SK-N-MC (cell line): ENCODE data around the gene ZBED1.

ENCODE experiments used
- DNase-seq: peaks from one replicate; pipeline ENCODE4 v3.0.0-alpha.2; 2011; ENCODE audit warnings: low read depth, low spot score
- H3K27ac ChIP-seq: fragments of 200-600 bp; sonication (generic); 2 replicates; pipeline ENCODE4 v1.5.1; 2016; ENCODE audit warnings: mixed run types
- H3K36me3 ChIP-seq: fragments of 200-600 bp; sonication (generic); 2 replicates; pipeline ENCODE4 v1.6.1; 2017; ENCODE audit warnings: antibody characterized with exemption, low read length, mixed read lengths; ENCODE audit not compliant: insufficient read depth
- H3K4me3 ChIP-seq: fragments of 200-600 bp; sonication (generic); 2 replicates; pipeline ENCODE4 v1.5.1; 2016
- H3K9ac ChIP-seq: fragments of 200-600 bp; sonication (generic); 2 replicates; pipeline ENCODE4 v1.8.0; 2017; ENCODE audit warnings: mixed run types, mixed read lengths; ENCODE audit not compliant: insufficient read length
- H3K9me3 ChIP-seq: fragments of 200-600 bp; sonication (generic); 2 replicates; pipeline ENCODE4 v1.6.1; 2017; ENCODE audit warnings: low read depth, mild to moderate bottlenecking, antibody characterized with exemption, low read length, moderate library complexity, mixed read lengths
- EZH2 ChIP-seq: fragments of 200-600 bp; sonication (generic); IDR thresholded peaks from one replicate; pipeline ENCODE4 v1.6.1; 2017; ENCODE audit warnings: antibody characterized with exemption
- FOXP2 ChIP-seq: optimal IDR thresholded peaks from 2 replicates; pipeline ENCODE3; 2011; ENCODE audit warnings: mild to moderate bottlenecking, moderate library complexity; ENCODE audit not compliant: insufficient read depth; ENCODE audit errors: extremely low read length, control extremely low read depth
- POLR2AphosphoS5 ChIP-seq: IDR thresholded peaks from 2 replicates; pipeline ENCODE4 v1.6.1; 2012; ENCODE audit warnings: mild to moderate bottlenecking, low read depth, low read length, borderline replicate concordance

The ZBED1 gene

GRCh38 chrX:2502668-2503519 lies 2.1 kb upstream of the ZBED1 start:
- no peak overlapping the region for H3K4me3 ChIP-seq
- no peak overlapping the region for H3K9ac ChIP-seq
- no peaks in the 10 kb centered on the region for H3K9me3 ChIP-seq
- no peak for TF ChIP-seq FOXP2
- TF ChIP-seq POLR2AphosphoS5: no peak
- TF ChIP-seq EZH2: no peak
- DNase-seq: no peak
- peaks cover 1% of the 10 kb centered on the region; the same call in 1 of the 2 replicates for H3K36me3 ChIP-seq
- H3K27ac ChIP-seq: 0 out of 2 replicates have a peak overlapping the region, but pooled peaks have one; percentile 54

GRCh38 chrX:2502120-2502667 lies 1.4 kb upstream of the ZBED1 start:
- Histone ChIP-seq H3K4me3 (no peak overlapping the region), H3K27ac (0 out of 2 replicates have a peak overlapping the region, but pooled peaks have one; percentile 54), H3K9ac (no peak overlapping the region), H3K9me3 (no peaks in the 10 kb centered on the region), H3K36me3 (peaks cover 6% of the 10 kb centered on the region; the same call in 1 of the 2 replicates)
- no peak for DNase-seq
- TF ChIP-seq EZH2 (no peak), FOXP2 (no peak), POLR2AphosphoS5 (no peak)

- Histone ChIP-seq H3K9ac (no peak overlapping the region), H3K36me3 (peaks cover 6% of the 10 kb centered on the region; the same call in 1 of the 2 replicates), H3K4me3 (no peak overlapping the region; the same call in 1 of the 2 replicates), H3K9me3 (no peaks in the 10 kb centered on the region), H3K27ac (no peak overlapping the region)
- TF ChIP-seq EZH2 (no peak), FOXP2 (no peak), POLR2AphosphoS5 (no peak)
- DNase-seq: no peak
Observed at GRCh38 chrX:2501559-2502102, 855 bp upstream of the ZBED1 start.

DNA sequence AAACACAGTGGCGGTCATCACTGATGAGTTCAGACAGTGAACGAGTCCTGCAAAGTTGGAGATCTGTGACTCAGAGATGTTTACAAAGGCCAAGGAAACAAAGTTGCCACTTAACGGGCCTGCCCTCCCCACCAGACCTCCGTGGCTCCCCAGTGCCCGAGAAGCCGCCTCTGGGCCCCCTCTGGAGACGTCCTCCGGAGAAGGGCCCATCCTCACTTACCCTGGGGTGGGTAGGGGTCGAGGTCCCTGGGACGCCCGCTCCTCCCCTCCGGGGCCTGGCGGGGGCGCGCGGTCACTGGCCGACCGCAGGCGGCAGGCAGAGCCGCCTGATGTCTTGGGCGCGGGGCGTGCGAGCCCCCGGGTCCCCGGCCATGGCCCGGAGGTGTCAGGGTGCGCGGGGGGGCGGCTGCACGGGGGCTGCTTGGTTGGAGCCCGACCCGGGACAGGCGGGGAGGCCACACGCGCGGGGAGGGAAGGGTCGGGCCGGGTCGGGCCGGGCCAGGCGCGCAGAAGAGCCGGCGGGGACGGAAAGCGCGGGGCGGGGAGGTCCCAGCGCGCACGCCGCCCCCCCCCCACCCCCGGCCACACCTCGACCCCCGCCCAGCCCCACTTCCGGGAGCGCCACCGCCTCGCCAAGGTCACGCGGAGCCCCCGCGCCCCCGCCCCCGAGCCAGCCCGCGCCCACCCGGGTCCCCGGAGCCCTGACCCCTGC lies 529 bp downstream of the ZBED1 start:
- DNase-seq: no peak
- H3K27ac ChIP-seq: peak overlapping the region; percentile 54; the same call in 1 of the 2 replicates

GRCh38 chrX:2499507-2499906 lies 1.3 kb downstream of the ZBED1 start:
- Histone ChIP-seq H3K4me3 (peak overlapping the region; percentile 90), H3K9ac (peak overlapping the region; percentile 86), H3K36me3 (peaks cover 10% of the 10 kb centered on the region), H3K9me3 (no peaks in the 10 kb centered on the region), H3K27ac (peak overlapping the region; percentile 88)
- TF ChIP-seq EZH2 (no peak), POLR2AphosphoS5 (no peak), FOXP2 (no peak)
- no peak for DNase-seq

More for the DNA sequence above, 529 bp downstream of the ZBED1 start:
- TF ChIP-seq FOXP2 (no peak), POLR2AphosphoS5 (no peak)
- H3K9me3 ChIP-seq: no peaks in the 10 kb centered on the region
- H3K4me3 ChIP-seq: peak overlapping the region; percentile 90
- peak overlapping the region; percentile 86 for H3K9ac ChIP-seq
- H3K36me3 ChIP-seq: peaks cover 10% of the 10 kb centered on the region

GRCh38 chrX:2498781-2499302 lies 1.9 kb downstream of the ZBED1 start:
- H3K9ac ChIP-seq: peak overlapping the region; percentile 18
- no peak for TF ChIP-seq POLR2AphosphoS5
- no peak for TF ChIP-seq FOXP2
- no peak for TF ChIP-seq EZH2

DNA sequence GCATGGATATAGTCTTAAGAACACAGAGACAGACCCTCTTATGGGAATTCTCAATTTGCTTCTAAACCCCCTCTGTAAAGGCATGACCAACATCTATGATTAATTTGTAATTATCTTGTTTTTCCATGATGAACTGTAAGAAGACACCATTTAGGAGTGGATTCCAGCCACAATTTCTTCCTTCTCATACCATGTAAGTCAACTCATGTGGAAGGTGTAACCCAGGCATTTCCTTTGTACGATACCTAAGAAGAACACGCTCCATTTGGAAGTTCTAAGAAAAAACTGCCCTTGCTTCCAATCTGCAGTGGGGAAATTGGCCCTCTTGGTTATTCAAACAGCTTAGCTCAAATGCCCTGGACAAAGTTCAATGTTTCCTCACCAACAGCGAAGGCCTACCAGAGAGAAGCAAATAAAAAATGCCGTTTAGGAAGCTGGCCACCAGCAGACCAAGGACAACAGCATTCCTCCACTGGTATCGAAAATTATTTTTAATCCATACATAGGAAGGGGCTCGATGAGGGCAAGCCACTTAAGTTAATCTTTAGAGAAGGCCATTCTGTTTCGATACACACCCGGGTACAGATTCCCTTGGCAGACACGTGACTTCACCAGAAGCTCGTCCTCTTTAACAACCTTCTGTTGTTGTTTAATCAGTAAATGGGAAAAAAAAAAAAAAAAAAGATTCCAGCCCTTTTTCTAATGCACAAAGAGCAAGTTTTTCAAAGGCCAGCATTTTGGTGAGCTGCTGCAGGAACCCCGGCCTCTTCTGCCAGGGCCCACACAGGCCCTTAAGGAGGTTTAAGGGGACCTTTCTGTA lies 2.6 kb downstream of the ZBED1 start:
- DNase-seq: no peak
- no peak for TF ChIP-seq FOXP2
- no peak for TF ChIP-seq EZH2
- TF ChIP-seq POLR2AphosphoS5: no peak
- Histone ChIP-seq H3K9ac (peak overlapping the region; percentile 18), H3K27ac (peak overlapping the region; percentile 88), H3K9me3 (no peaks in the 10 kb centered on the region), H3K4me3 (peak overlapping the region; percentile 90), H3K36me3 (peaks cover 10% of the 10 kb centered on the region)

More at GRCh38 chrX:2498781-2499302, 1.9 kb downstream of the ZBED1 start:
- Histone ChIP-seq H3K36me3 (peaks cover 10% of the 10 kb centered on the region), H3K4me3 (peak overlapping the region; percentile 90), H3K9me3 (no peaks in the 10 kb centered on the region), H3K27ac (peak overlapping the region; percentile 88)
- no peak for DNase-seq
